Progenitor cell of endocrine pancreas (in vitro differentiated cells): Measurements from ENCODE around the gene PTPRT. TPM values are rescaled to one million over a fixed set of nuclear protein-coding genes. Genes with fewer than 3 reads are reported as not detected.

ENCODE experiments used
- DNase-seq: peaks from one replicate; pipeline ENCODE4 v3.0.0; 2021; ENCODE audit warnings: low spot score; ENCODE audit not compliant: unreplicated experiment
- H3K27ac Mint-ChIP-seq: 2 replicates; pipeline ENCODE4 v1.8.0; 2021; ENCODE audit warnings: mild to moderate bottlenecking, moderate library complexity, mixed read lengths
- H3K27me3 Mint-ChIP-seq: 2 replicates; pipeline ENCODE4 v1.8.0; 2021; ENCODE audit warnings: mixed read lengths
- H3K36me3 Mint-ChIP-seq: 2 replicates; pipeline ENCODE4 v1.8.0; 2022; ENCODE audit warnings: mixed read lengths; ENCODE audit not compliant: insufficient read depth
- H3K4me1 Mint-ChIP-seq: 2 replicates; pipeline ENCODE4 v1.8.0; 2021; ENCODE audit warnings: low read depth, mixed read lengths
- H3K4me3 Mint-ChIP-seq: 2 replicates; pipeline ENCODE4 v1.8.0; 2021; ENCODE audit warnings: low read depth, mild to moderate bottlenecking, moderate library complexity, mixed read lengths
- H3K9me3 Mint-ChIP-seq: 2 replicates; pipeline ENCODE4 v1.8.0; 2021; ENCODE audit warnings: low read depth, mixed read lengths
- total RNA-seq: library from RNA; stranded (reverse); gene quantifications from 2 replicates; pipeline ENCODE4 v1.2.1, GENCODE V29; 2021
- TF ChIP-seq, protein P1 (sequence below): fragments of 200-600 bp; sonication (generic); IDR thresholded peaks from one replicate; pipeline ENCODE4 v1.5.0; 2021; ENCODE audit warnings: antibody characterized with exemption, mild to moderate bottlenecking; ENCODE audit not compliant: unreplicated experiment

PTPRT gene
- total RNA-seq, 1 donor from 2014 or later: 65.9 TPM

DNA sequence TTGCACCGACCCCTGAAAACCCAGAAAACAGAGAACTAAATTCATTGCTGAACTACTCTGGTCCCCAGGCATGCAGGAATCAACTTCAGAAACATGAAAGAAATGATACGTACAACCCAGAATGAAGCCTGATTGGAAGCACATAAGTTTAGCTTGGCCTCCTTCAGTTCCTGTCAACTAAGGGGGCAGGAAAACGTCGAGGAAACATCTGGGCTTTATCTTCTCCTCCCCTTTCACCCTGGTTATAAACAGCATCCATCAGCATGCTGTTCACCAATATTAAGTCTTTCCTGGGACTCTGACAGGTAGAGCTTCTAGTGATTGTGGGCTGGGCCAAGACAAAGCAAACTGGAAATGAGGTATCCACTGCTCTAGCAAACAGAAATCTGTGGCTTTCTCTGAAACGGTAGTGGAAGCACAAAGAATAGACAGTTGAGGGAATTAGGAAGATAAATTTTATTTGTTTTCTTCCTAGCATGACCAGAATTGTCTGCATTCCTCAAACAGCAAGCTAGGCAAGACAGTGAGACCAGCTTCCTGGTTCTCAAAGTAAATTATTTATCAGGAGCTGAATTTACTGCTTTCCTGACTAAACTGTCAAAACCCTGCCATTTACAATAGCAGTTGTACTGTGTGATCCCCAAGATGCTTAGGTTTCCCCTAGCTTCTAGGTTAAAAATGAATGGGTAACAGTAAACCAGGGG is 134.4 kb downstream of the PTPRT start:
- H3K36me3 Mint-ChIP-seq: peaks cover 5% of the 10 kb centered on the region
- no peaks in the 10 kb centered on the region for H3K27me3 Mint-ChIP-seq
- TF ChIP-seq, protein P1, sequence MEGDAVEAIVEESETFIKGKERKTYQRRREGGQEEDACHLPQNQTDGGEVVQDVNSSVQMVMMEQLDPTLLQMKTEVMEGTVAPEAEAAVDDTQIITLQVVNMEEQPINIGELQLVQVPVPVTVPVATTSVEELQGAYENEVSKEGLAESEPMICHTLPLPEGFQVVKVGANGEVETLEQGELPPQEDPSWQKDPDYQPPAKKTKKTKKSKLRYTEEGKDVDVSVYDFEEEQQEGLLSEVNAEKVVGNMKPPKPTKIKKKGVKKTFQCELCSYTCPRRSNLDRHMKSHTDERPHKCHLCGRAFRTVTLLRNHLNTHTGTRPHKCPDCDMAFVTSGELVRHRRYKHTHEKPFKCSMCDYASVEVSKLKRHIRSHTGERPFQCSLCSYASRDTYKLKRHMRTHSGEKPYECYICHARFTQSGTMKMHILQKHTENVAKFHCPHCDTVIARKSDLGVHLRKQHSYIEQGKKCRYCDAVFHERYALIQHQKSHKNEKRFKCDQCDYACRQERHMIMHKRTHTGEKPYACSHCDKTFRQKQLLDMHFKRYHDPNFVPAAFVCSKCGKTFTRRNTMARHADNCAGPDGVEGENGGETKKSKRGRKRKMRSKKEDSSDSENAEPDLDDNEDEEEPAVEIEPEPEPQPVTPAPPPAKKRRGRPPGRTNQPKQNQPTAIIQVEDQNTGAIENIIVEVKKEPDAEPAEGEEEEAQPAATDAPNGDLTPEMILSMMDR: no peak
- DNase-seq: no peak
- peaks cover 26% of the 10 kb centered on the region for H3K4me1 Mint-ChIP-seq
- peak overlapping the region; percentile 86 for H3K27ac Mint-ChIP-seq
- H3K9me3 Mint-ChIP-seq: no peaks in the 10 kb centered on the region
- H3K4me3 Mint-ChIP-seq: no peak overlapping the region

DNA sequence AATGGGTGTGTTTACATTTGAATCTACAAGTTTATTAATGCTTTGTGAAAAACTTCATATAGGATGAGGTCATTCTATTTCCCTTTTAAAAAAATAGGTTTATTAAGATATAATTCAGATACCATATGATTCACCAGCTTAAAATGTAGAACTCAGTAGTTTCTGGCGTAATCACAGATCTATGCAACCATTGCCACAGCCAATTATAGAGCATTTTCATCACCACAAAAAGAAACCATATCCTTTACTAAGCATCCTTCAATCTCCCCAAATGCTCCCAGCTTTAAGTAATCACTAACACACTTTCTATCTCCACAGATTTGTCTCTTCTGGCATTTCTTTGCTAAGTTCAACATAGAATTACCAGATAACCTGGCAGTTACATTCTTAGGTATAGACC is 137.2 kb downstream of the PTPRT start:
- Mint-ChIP-seq H3K4me3 (no peak overlapping the region), H3K4me1 (peaks cover 19% of the 10 kb centered on the region), H3K9me3 (no peaks in the 10 kb centered on the region), H3K27ac (no peak overlapping the region), H3K27me3 (no peaks in the 10 kb centered on the region), H3K36me3 (peaks cover 2% of the 10 kb centered on the region)
- TF ChIP-seq, protein P1: no peak
- DNase-seq: no peak

DNA sequence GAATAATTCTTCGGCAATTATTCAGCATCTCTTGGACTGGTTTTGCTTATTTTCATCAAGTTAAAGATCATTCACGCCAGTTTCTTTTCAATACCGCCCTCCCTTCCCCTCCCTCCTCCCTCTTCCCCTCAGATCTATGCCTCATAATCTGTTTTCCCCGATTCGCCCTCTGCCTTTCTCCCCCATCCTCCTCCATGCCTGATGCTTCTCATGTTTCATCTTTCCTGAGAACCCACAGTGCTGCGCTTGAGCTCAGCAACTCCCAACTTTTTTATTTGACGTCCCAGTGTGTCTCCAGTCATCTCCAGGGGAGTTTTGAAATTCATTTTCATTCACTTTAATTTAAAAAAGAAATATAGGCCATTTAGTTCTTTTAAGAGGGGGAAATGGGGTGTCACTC is 142.7 kb downstream of the PTPRT start:
- Mint-ChIP-seq H3K4me1 (no peaks in the 10 kb centered on the region), H3K36me3 (no peaks in the 10 kb centered on the region), H3K27me3 (peaks cover 2% of the 10 kb centered on the region), H3K27ac (no peak overlapping the region), H3K4me3 (no peak overlapping the region), H3K9me3 (no peaks in the 10 kb centered on the region)
- TF ChIP-seq, protein P1: no peak
- no peak for DNase-seq

DNA sequence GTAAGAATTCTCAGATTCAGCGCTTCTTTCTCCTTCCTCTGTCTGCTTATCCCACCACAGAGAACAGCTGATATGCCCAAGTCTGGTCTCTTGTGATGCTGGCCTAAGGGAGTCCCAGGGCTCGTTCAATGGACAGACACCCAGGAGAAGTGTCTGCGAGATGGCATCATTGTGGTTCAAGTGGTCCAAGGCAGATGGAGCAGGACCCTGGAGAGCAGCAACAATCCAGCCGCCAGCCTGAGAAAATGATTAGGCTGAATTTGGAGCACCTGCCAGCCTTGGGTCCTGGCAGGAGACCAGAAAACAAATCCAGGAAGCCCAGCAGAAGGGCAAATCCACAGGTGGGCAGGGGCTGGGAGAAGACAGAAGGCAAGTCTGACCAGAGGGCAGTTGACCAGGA is 145.8 kb downstream of the PTPRT start:
- Mint-ChIP-seq H3K27me3 (peaks cover 2% of the 10 kb centered on the region), H3K4me3 (no peak overlapping the region), H3K9me3 (no peaks in the 10 kb centered on the region), H3K4me1 (peaks cover 1% of the 10 kb centered on the region), H3K36me3 (no peaks in the 10 kb centered on the region), H3K27ac (no peak overlapping the region)
- TF ChIP-seq, protein P1: no peak
- DNase-seq: no peak

DNA sequence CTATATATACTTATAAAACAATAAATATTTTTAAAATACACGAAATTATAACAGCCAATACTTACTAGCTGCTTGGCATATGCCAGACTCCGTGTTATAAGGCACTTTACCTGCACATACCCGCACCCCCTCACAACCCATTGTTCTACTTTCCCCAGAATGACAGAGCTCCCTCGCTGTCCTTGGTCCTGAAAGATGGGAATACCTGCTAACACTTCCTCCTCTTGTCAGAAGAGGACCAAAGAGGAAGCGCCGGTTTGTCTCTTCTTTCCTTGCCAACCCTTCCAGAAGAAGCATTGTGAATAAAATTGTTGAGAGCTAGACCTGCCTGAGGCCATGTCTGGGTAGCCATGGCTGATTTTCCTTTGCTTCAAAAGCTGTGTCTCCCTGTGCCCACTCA is 149.3 kb downstream of the PTPRT start:
- no peak overlapping the region for H3K27ac Mint-ChIP-seq
- H3K4me1 Mint-ChIP-seq: peaks cover 5% of the 10 kb centered on the region
- no peak overlapping the region for H3K4me3 Mint-ChIP-seq
- no peaks in the 10 kb centered on the region for H3K9me3 Mint-ChIP-seq
- no peaks in the 10 kb centered on the region for H3K36me3 Mint-ChIP-seq
- TF ChIP-seq, protein P1: no peak
- peak; percentile 55 for DNase-seq
- peaks cover 2% of the 10 kb centered on the region for H3K27me3 Mint-ChIP-seq
